ENCODE data around the gene MPHOSPH9. TPM values are rescaled to one million over a fixed set of nuclear protein-coding genes. Genes with fewer than 3 reads are reported as not detected.

MPHOSPH9 gene, protein sequence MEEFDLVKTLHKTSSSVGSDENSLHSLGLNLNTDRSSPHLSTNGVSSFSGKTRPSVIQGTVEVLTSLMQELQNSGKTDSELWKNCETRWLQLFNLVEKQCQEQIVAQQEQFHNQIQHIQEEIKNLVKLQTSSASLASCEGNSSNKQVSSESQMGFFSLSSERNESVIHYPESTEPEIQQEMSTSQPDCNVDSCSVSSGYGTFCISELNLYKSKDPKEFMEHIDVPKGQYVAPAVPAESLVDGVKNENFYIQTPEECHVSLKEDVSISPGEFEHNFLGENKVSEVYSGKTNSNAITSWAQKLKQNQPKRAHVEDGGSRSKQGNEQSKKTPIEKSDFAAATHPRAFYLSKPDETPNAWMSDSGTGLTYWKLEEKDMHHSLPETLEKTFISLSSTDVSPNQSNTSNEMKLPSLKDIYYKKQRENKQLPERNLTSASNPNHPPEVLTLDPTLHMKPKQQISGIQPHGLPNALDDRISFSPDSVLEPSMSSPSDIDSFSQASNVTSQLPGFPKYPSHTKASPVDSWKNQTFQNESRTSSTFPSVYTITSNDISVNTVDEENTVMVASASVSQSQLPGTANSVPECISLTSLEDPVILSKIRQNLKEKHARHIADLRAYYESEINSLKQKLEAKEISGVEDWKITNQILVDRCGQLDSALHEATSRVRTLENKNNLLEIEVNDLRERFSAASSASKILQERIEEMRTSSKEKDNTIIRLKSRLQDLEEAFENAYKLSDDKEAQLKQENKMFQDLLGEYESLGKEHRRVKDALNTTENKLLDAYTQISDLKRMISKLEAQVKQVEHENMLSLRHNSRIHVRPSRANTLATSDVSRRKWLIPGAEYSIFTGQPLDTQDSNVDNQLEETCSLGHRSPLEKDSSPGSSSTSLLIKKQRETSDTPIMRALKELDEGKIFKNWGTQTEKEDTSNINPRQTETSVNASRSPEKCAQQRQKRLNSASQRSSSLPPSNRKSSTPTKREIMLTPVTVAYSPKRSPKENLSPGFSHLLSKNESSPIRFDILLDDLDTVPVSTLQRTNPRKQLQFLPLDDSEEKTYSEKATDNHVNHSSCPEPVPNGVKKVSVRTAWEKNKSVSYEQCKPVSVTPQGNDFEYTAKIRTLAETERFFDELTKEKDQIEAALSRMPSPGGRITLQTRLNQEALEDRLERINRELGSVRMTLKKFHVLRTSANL
- 100 to 1,000 TPM; 148 to 149 TPM for total RNA-seq

GRCh38 chr12:123232807-123233504 lies at the start of gene MPHOSPH9, which contains the start of gene MTRFR:
MPHOSPH9 (minus strand) TSS chr12:123233141; CDS start chr12:123230364, 2,777 bp downstream.
MTRFR (plus strand) TSS chr12:123233436; CDS start chr12:123253675, 20,239 bp downstream.
- Mint-ChIP-seq H3K4me1 (ENCODE audit: low read depth) (peaks cover 65% of the 10 kb centered on the region), H3K4me3 (peak within 1 kb of the TSS; percentile 97), H3K9me3 (ENCODE audit: insufficient read depth) (no peaks in the 10 kb centered on the region), H3K27ac (peak within 1 kb of the TSS; percentile 97), H3K36me3 (ENCODE audit: low read depth) (peaks cover 53% of the 10 kb centered on the region), H3K27me3 (ENCODE audit: low read depth) (no peaks in the 10 kb centered on the region)
- peak; percentile 91 for ATAC-seq
- peak; percentile 100 for DNase-seq
- ChIA-PET POLR2A (interaction anchor here (0.5 to 3.2 kb wide), 53 partner anchors 9 to 966 kb away, joined by 3 to 80 read pairs (median 4); partner anchors contain the start of genes ATP6V0A2, DDX55, KMT5A and KNTC1), CTCF (interaction anchor here (0.6 to 5.4 kb wide), 16 partner anchors 8 to 439 kb away, joined by 3 to 34 read pairs (median 6); partner anchors contain the start of genes ARL6IP4 and KMT5A)

DNA sequence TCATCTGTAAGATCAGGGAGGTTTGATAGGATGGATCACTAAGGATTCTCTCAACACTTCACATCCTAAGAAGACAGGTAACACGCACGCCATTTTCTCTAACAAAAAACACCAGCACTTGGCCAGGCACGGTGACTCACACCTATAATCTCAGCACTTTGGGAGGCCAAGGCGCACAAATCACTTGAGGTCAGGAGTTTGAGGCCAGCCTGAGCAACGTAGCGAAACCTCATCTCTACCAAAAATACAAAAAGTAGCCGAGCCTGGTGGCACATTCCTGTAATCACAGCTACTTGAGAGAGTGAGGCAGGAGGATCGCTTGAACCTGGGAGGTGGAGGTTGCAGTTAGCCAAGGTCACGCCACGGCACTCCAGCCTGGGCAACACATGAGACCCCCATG lies 49.2 kb upstream of the MPHOSPH9 start:
- Mint-ChIP-seq H3K9me3 (ENCODE audit: insufficient read depth) (no peaks in the 10 kb centered on the region), H3K27me3 (ENCODE audit: low read depth) (no peaks in the 10 kb centered on the region), H3K4me1 (ENCODE audit: low read depth) (peaks cover 6% of the 10 kb centered on the region), H3K4me3 (no peak overlapping the region), H3K27ac (no peak overlapping the region), H3K36me3 (ENCODE audit: low read depth) (no peaks in the 10 kb centered on the region)
- ChIA-PET CTCF (interaction anchor here (1.0 to 1.2 kb wide), 2 partner anchors 62 to 63 kb away, joined by 3 to 4 read pairs; no protein-coding TSS in a partner anchor), POLR2A (interaction anchor here (1.2 kb wide), 1 partner anchor 10 kb away, joined by 4 read pairs; no protein-coding TSS in a partner anchor)
- ATAC-seq (no peak), DNase-seq (no peak)

GRCh38 chr12:123280971-123281370 lies 48.0 kb upstream of the MPHOSPH9 start:
- Mint-ChIP-seq H3K27ac (no peak overlapping the region), H3K9me3 (ENCODE audit: insufficient read depth) (no peaks in the 10 kb centered on the region), H3K4me1 (ENCODE audit: low read depth) (peaks cover 6% of the 10 kb centered on the region), H3K36me3 (ENCODE audit: low read depth) (no peaks in the 10 kb centered on the region), H3K4me3 (no peak overlapping the region), H3K27me3 (ENCODE audit: low read depth) (no peaks in the 10 kb centered on the region)
- DNase-seq (no peak), ATAC-seq (no peak)
- CTCF ChIA-PET: no interaction called here
- POLR2A ChIA-PET: no interaction called here

DNA sequence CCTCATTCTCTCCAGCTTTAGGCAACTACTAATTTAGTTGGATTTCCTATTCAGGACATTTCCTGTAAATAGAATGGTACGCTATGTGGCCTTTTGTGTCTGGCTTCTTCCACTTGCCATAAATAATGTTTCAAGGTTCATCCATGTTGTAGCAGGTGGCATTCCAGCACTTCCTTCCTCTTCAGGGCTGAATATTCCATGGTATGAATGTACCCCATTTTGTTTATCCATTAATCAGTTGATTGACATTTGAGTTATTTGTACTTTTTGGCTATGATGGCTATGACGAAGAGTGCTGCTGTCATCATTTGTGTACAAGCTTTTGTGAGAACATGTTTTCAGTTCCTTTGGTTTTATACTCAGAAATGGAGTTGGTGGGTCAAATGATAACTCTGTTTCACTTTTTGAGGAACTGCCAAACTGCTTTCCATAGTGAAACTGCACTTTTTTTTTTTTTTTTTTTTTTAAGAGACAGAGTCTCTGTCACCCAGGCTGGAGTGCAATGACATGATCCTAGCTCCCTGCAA lies 45.2 kb upstream of the MPHOSPH9 start:
- CTCF ChIA-PET: no interaction called here

GRCh38 chr12:123273166-123273565 lies 40.2 kb upstream of the MPHOSPH9 start:
- H3K36me3 Mint-ChIP-seq (ENCODE audit: low read depth): no peaks in the 10 kb centered on the region
- ChIA-PET POLR2A (no interaction called here), CTCF (interaction anchor here (0.6 kb wide), 1 partner anchor 36 kb away, joined by 3 read pairs; no protein-coding TSS in a partner anchor)
- H3K4me1 Mint-ChIP-seq (ENCODE audit: low read depth): peaks cover 31% of the 10 kb centered on the region
- no peaks in the 10 kb centered on the region for H3K9me3 Mint-ChIP-seq (ENCODE audit: insufficient read depth)
- peak overlapping the region; percentile 73 for H3K4me3 Mint-ChIP-seq
- DNase-seq (no peak), ATAC-seq (no peak)
- H3K27me3 Mint-ChIP-seq (ENCODE audit: low read depth): no peaks in the 10 kb centered on the region
- H3K27ac Mint-ChIP-seq: no peak overlapping the region

More for the DNA sequence above, 45.2 kb upstream of the MPHOSPH9 start:
- H3K4me1 Mint-ChIP-seq (ENCODE audit: low read depth): peaks cover 6% of the 10 kb centered on the region
- no peak for ATAC-seq
- no peak overlapping the region for H3K27ac Mint-ChIP-seq
- POLR2A ChIA-PET: no interaction called here
- H3K4me3 Mint-ChIP-seq: no peak overlapping the region
- H3K36me3 Mint-ChIP-seq (ENCODE audit: low read depth): no peaks in the 10 kb centered on the region
- H3K9me3 Mint-ChIP-seq (ENCODE audit: insufficient read depth): no peaks in the 10 kb centered on the region
- H3K27me3 Mint-ChIP-seq (ENCODE audit: low read depth): no peaks in the 10 kb centered on the region
- no peak for DNase-seq

DNA sequence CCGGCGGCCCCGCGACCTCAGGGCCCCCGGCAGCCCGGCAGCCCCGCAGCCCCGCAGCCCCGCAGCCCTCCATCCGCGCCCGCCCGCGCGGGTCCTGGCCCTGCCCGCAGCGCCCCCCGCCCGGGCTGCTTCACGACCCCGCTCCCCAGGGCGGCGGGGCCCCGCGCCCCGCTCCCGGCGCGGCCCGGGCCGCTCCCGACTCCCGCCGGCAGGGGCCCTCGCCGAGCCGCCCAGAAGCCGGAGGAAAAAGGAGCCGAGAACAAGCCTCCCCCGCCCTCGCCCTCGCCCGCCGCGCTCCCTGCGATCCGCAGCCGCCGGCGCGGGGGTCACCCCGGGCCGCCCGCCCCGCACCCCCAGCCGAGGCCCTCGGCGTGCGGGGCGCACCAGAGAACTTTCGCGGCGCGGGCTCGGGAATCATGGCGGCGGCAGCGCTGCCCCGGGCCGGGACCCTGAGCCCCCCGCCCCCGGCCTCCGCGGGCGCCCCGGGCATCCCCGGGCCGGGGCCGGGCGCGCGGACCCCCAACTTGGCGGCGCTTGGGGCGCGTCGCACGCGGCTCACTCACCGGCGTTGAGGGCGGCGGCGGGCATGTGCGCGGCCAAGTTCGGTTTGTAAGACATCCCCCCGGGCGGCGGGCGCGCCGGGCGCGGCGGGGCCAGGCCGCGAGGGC lies 38.2 kb upstream of the MPHOSPH9 start:
- H3K4me1 Mint-ChIP-seq (ENCODE audit: low read depth): peaks cover 32% of the 10 kb centered on the region
- POLR2A ChIA-PET: interaction anchor here (1.4 to 1.5 kb wide), 2 partner anchors 94 to 113 kb away, joined by 4 to 5 read pairs; partner anchors contain the start of genes KMT5A and SBNO1
- no peaks in the 10 kb centered on the region for H3K9me3 Mint-ChIP-seq (ENCODE audit: insufficient read depth)
- CTCF ChIA-PET: interaction anchor here (0.8 to 1.8 kb wide), 2 partner anchors 37 to 97 kb away, joined by 3 to 6 read pairs; partner anchors contain the start of genes MPHOSPH9 and MTRFR
- H3K27ac Mint-ChIP-seq: no peak overlapping the region
- peak; percentile 78 for ATAC-seq
- no peaks in the 10 kb centered on the region for H3K36me3 Mint-ChIP-seq (ENCODE audit: low read depth)
- peak; percentile 82 for DNase-seq
- no peak overlapping the region for H3K4me3 Mint-ChIP-seq
- H3K27me3 Mint-ChIP-seq (ENCODE audit: low read depth): no peaks in the 10 kb centered on the region

GRCh38 chr12:123270214-123271000 lies 37.5 kb upstream of the MPHOSPH9 start:
- ChIA-PET CTCF (interaction anchor here (0.8 to 1.9 kb wide), 10 partner anchors 9 to 332 kb away, joined by 3 to 6 read pairs (median 3); partner anchors contain the start of genes DDX55, KMT5A, MPHOSPH9 and MTRFR), POLR2A (interaction anchor here (0.8 to 2.3 kb wide), 5 partner anchors 12 to 312 kb away, joined by 3 to 12 read pairs (median 4); partner anchors contain the start of genes KMT5A, MPHOSPH9, MTRFR and SBNO1)
- H3K27ac Mint-ChIP-seq: peak overlapping the region; percentile 88
- ATAC-seq (peak; percentile 12), DNase-seq (no peak)
- H3K9me3 Mint-ChIP-seq (ENCODE audit: insufficient read depth): no peaks in the 10 kb centered on the region
- no peaks in the 10 kb centered on the region for H3K36me3 Mint-ChIP-seq (ENCODE audit: low read depth)
- peak overlapping the region; percentile 84 for H3K4me3 Mint-ChIP-seq
- H3K4me1 Mint-ChIP-seq (ENCODE audit: low read depth): peaks cover 32% of the 10 kb centered on the region
- no peaks in the 10 kb centered on the region for H3K27me3 Mint-ChIP-seq (ENCODE audit: low read depth)

- no peak for ATAC-seq
- CTCF ChIA-PET: interaction anchor here (0.8 to 2.9 kb wide), 10 partner anchors 9 to 332 kb away, joined by 3 to 13 read pairs (median 4); partner anchors contain the start of genes DDX55, KMT5A, MPHOSPH9 and MTRFR
- H3K27ac Mint-ChIP-seq: peak overlapping the region; percentile 88
- peaks cover 32% of the 10 kb centered on the region for H3K4me1 Mint-ChIP-seq (ENCODE audit: low read depth)
- no peak for DNase-seq
- no peaks in the 10 kb centered on the region for H3K27me3 Mint-ChIP-seq (ENCODE audit: low read depth)
- no peaks in the 10 kb centered on the region for H3K9me3 Mint-ChIP-seq (ENCODE audit: insufficient read depth)
- H3K4me3 Mint-ChIP-seq: peak overlapping the region; percentile 84
- no peaks in the 10 kb centered on the region for H3K36me3 Mint-ChIP-seq (ENCODE audit: low read depth)
- POLR2A ChIA-PET: interaction anchor here (0.6 to 2.3 kb wide), 6 partner anchors 12 to 312 kb away, joined by 3 to 12 read pairs (median 4); partner anchors contain the start of genes KMT5A, MPHOSPH9, MTRFR and SBNO1
Measured at GRCh38 chr12:123269896-123270213, 36.9 kb upstream of the MPHOSPH9 start.

DNA sequence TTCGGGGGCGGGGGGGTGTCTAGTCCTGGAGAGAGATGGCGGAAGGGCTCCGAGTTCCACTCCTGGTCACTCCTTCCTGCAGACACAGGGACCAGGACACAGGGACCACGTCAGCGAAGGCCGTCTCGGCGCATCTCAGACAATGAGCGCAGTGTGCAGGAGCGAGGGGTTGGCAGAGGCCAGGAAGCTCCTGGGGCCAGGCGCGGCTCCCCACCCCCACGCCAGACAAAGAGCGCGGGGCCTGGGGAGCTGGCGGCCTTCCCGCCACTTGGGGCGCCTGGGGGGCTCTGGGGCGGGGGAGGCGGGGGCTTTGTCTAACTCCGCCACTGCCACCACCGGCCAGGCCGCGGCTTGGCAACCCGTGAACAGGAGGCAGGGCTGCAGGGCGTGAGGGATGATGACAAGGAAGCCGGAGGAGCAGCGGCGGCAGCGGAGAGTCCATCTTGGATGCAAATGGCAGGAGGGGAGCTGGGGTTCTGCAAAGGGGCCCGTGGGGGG lies 36.5 kb upstream of the MPHOSPH9 start:
- no peaks in the 10 kb centered on the region for H3K27me3 Mint-ChIP-seq (ENCODE audit: low read depth)
- peak; percentile 57 for DNase-seq
- H3K4me1 Mint-ChIP-seq (ENCODE audit: low read depth): peaks cover 32% of the 10 kb centered on the region
- peak overlapping the region; percentile 84 for H3K4me3 Mint-ChIP-seq
- H3K36me3 Mint-ChIP-seq (ENCODE audit: low read depth): peaks cover under 1% of the 10 kb centered on the region
- H3K27ac Mint-ChIP-seq: peak overlapping the region; percentile 88
- H3K9me3 Mint-ChIP-seq (ENCODE audit: insufficient read depth): no peaks in the 10 kb centered on the region
- POLR2A ChIA-PET: interaction anchor here (0.6 to 2.3 kb wide), 6 partner anchors 11 to 313 kb away, joined by 3 to 12 read pairs (median 4); partner anchors contain the start of genes KMT5A, MPHOSPH9, MTRFR and SBNO1
- ATAC-seq: peak; percentile 10
- CTCF ChIA-PET: interaction anchor here (0.8 to 2.9 kb wide), 11 partner anchors 8 to 333 kb away, joined by 3 to 13 read pairs (median 4); partner anchors contain the start of genes DDX55, KMT5A, MPHOSPH9 and MTRFR
